Measurements from ENCODE around the gene EHBP1L1.

The EHBP1L1 gene

DNA sequence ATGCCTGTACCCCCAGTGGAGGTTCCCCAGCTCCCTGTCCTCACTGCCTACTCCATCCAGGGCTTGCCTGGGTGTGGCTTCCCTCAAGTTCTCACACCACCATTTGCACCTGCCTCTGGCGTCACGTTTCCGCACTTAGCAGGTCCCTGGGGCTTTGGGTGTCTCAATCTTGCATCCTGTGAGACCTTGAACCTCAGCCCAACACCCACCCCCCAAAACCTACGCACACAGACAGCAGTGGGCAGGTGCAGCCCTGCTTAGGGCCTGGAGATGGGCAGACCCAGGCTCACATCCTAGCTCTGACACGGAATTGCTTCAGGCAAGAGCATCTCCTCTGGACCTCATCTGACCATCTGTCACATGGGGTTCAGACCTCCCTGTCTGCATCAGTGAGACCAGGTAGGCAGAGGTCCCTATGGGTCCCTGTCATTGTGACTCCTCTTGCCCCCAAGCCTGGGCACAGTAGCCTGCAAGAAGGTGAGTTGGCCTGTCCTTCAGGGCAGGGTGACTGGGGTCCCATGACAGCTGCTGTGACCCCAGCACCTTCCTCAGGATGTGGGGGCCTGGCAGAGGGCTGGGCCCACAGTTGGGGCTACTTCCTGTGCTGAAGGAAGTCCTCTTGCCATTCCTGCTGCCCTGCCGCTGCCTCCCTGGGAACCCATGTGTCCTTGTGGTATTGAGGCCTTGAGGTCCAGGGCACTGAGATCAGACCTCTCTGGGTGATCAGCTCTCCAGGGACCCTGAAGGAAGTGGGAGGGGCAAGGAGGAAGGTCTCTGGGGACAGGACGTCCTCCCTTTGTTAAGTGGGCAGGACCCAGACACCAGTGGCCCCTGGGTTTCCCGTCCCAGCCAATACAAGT is 64.0 kb downstream of the EHBP1L1 start:
- DNase-seq (ENCODE audit: insufficient read length, low spot score) (peak; percentile 68), FAIRE-seq (peak; percentile 93)
- TF ChIP-seq POLR2A (IDR thresholded peaks at IDR 0.05; ENCODE audit: low read depth, low read length) (peak; percentile 52; the same call in 1 of the 2 replicates), SPI1 (IDR thresholded peaks at IDR 0.05; ENCODE audit: low read depth, low read length) (0 out of 2 replicates have a peak, but pooled peaks have one; percentile 19), POLR2AphosphoS5 (IDR thresholded peaks at IDR 0.05; ENCODE audit: low read depth, low read length) (no peak; the same call in 1 of the 2 replicates), TAF1 (IDR thresholded peaks at IDR 0.05; ENCODE audit: low read depth, low read length) (0 out of 2 replicates have a peak, but pooled peaks have one; percentile 3), PAX5 (IDR thresholded peaks at IDR 0.05; ENCODE audit: insufficient read depth, low read length, severe bottlenecking) (no peak), POU2F2 (IDR thresholded peaks at IDR 0.05; ENCODE audit: low read depth, low read length) (0 out of 2 replicates have a peak, but pooled peaks have one; percentile 16)

GRCh38 chr11:65640483-65641296 is 64.8 kb downstream of the EHBP1L1 start:
- FAIRE-seq (peak; percentile 59), DNase-seq (ENCODE audit: insufficient read length, low spot score) (no peak)
- TF ChIP-seq POLR2AphosphoS5 (IDR thresholded peaks at IDR 0.05; ENCODE audit: low read depth, low read length) (no peak), POLR2A (IDR thresholded peaks at IDR 0.05; ENCODE audit: low read depth, low read length) (no peak), TAF1 (IDR thresholded peaks at IDR 0.05; ENCODE audit: low read depth, low read length) (no peak), SPI1 (IDR thresholded peaks at IDR 0.05; ENCODE audit: low read depth, low read length) (peak; percentile 82)

- TF ChIP-seq TAF1 (IDR thresholded peaks at IDR 0.05; ENCODE audit: low read depth, low read length) (no peak), POLR2A (IDR thresholded peaks at IDR 0.05; ENCODE audit: low read depth, low read length) (no peak), POLR2AphosphoS5 (IDR thresholded peaks at IDR 0.05; ENCODE audit: low read depth, low read length) (no peak), PAX5 (IDR thresholded peaks at IDR 0.05; ENCODE audit: insufficient read depth, low read length, severe bottlenecking) (no peak), POU2F2 (IDR thresholded peaks at IDR 0.05; ENCODE audit: low read depth, low read length) (no peak), SPI1 (IDR thresholded peaks at IDR 0.05; ENCODE audit: low read depth, low read length) (no peak)
- FAIRE-seq, result no peak
- DNase-seq (ENCODE audit: insufficient read length, low spot score), result no peak
Measured at GRCh38 chr11:65641297-65642013, 65.6 kb downstream of the EHBP1L1 start.

All from GM12891 (cell line).